Left ventricle myocardium inferior (tissue), 1 donor: ENCODE data around the gene MLXIP. TPM values are rescaled to one million over a fixed set of nuclear protein-coding genes. Genes with fewer than 3 reads are reported as not detected.

Source experiments
- DNase-seq: peaks from one replicate; pipeline ENCODE4 v3.0.0-alpha.2; 2020
- H3K27ac ChIP-seq: fragments of 200-600 bp; replicated peaks from 2 replicates; pipeline ENCODE4 v1.8.0; 2021
- H3K27me3 ChIP-seq: fragments of 200-600 bp; 2 replicates; pipeline ENCODE4 v1.8.0; 2021; ENCODE audit warnings: low read depth
- H3K36me3 ChIP-seq: fragments of 200-600 bp; 2 replicates; pipeline ENCODE4 v1.8.0; 2021
- H3K4me1 ChIP-seq: fragments of 200-600 bp; 2 replicates; pipeline ENCODE4 v1.8.0; 2021
- H3K4me3 ChIP-seq: fragments of 200-600 bp; 2 replicates; pipeline ENCODE4 v1.8.0; 2021; ENCODE audit warnings: mild to moderate bottlenecking, moderate library complexity
- H3K9me3 ChIP-seq: fragments of 200-600 bp; replicated peaks from 2 replicates; pipeline ENCODE4 v1.8.0; 2021
- intact Hi-C: fragments of 100-400 bp; cut with micrococcal nuclease; formaldehyde crosslinking; loops from one replicate; pipeline ENCODE4 v1.11.0; 2022
- total RNA-seq: library from RNA; stranded (reverse); fragmentation: NEBNext Ultra II Directional; extraction: Animal tissue kit (Norgen Biotek cat#: 25700); gene quantifications from one replicate; pipeline ENCODE4 v1.2.1, GENCODE V29; 2021
- TF ChIP-seq, protein P1 (sequence below): fragments of 200-600 bp; IDR thresholded peaks from 2 replicates; pipeline ENCODE4 v1.8.0; 2021; ENCODE audit warnings: antibody characterized with exemption, mild to moderate bottlenecking, borderline replicate concordance
- donor health status: DM: no; HTN: yes; CAD: no; lungs with severe emphysema.

Gene MLXIP
- total RNA-seq, 1 donor from 2014 or later = 16.7 TPM

DNA sequence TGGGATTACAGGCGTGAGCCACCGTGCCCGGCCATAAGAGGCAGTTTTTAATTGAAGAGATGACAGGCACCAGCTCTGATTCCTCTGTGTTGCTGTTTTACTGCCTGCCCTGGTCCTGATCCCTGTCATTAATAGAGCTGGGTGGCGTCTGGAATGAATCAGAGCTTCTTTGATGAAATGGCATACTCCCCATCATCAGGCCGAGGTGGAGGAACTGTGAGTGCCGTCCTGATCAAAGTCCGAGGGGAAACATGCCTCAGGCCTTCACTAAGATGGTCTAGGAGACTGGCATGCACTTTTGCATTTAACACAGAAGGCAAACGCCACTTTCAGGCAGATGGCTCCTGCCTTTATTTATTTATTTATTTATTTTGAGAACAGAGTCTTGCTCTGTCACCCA is 61.4 kb downstream of the MLXIP start:
- Histone ChIP-seq H3K27me3 (no peaks in the 10 kb centered on the region), H3K9me3 (no peaks in the 10 kb centered on the region), H3K27ac (no peak overlapping the region), H3K36me3 (peaks cover 72% of the 10 kb centered on the region), H3K4me3 (no peak overlapping the region), H3K4me1 (peaks cover 10% of the 10 kb centered on the region)
- intact Hi-C loops = no loop called here
- TF ChIP-seq, protein P1, sequence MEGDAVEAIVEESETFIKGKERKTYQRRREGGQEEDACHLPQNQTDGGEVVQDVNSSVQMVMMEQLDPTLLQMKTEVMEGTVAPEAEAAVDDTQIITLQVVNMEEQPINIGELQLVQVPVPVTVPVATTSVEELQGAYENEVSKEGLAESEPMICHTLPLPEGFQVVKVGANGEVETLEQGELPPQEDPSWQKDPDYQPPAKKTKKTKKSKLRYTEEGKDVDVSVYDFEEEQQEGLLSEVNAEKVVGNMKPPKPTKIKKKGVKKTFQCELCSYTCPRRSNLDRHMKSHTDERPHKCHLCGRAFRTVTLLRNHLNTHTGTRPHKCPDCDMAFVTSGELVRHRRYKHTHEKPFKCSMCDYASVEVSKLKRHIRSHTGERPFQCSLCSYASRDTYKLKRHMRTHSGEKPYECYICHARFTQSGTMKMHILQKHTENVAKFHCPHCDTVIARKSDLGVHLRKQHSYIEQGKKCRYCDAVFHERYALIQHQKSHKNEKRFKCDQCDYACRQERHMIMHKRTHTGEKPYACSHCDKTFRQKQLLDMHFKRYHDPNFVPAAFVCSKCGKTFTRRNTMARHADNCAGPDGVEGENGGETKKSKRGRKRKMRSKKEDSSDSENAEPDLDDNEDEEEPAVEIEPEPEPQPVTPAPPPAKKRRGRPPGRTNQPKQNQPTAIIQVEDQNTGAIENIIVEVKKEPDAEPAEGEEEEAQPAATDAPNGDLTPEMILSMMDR = no peak
- no peak for DNase-seq

DNA sequence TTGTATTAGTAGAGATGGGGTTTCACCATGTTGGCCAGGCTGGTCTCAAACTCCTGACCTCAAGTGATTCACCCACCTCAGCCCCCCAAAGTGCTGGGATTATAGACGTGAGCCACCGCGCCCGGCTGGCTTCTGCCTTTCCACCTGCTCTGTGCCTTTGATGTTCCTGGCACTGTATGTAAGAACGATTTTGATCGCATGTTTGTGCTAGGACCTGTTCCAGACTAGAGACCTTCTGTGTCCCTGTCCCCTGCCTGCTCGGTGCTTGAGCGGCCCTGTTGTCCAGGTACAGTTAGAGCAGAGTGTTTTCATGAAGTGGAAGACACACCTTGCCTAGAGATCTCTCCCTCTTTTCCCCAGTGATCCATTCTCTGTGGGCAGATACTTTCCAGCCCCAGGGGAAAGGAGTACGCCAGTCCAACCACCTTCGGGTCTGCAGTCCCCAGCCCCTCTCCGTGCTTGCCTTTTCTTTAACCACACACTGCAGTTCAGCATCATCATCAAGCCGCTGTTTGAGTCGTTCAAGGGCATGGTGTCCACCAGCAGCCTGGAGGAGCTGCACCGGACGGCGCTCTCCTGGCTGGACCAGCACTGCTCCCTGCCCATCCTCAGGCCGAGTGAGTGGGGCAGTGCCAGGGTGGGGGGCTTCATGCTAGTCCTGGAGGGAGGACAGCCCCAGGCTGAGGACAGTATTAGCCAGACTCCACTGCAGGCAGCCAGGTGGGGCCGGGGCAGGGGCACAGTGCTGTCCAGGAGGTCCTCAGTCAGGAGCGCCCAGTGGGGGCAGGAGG is 62.1 kb downstream of the MLXIP start:
- TF ChIP-seq, protein P1 = no peak
- Histone ChIP-seq H3K27ac (no peak overlapping the region), H3K36me3 (peaks cover 65% of the 10 kb centered on the region), H3K4me1 (peaks cover 10% of the 10 kb centered on the region), H3K4me3 (no peak overlapping the region), H3K27me3 (no peaks in the 10 kb centered on the region), H3K9me3 (no peaks in the 10 kb centered on the region)
- intact Hi-C loops = no loop called here
- no peak for DNase-seq

DNA sequence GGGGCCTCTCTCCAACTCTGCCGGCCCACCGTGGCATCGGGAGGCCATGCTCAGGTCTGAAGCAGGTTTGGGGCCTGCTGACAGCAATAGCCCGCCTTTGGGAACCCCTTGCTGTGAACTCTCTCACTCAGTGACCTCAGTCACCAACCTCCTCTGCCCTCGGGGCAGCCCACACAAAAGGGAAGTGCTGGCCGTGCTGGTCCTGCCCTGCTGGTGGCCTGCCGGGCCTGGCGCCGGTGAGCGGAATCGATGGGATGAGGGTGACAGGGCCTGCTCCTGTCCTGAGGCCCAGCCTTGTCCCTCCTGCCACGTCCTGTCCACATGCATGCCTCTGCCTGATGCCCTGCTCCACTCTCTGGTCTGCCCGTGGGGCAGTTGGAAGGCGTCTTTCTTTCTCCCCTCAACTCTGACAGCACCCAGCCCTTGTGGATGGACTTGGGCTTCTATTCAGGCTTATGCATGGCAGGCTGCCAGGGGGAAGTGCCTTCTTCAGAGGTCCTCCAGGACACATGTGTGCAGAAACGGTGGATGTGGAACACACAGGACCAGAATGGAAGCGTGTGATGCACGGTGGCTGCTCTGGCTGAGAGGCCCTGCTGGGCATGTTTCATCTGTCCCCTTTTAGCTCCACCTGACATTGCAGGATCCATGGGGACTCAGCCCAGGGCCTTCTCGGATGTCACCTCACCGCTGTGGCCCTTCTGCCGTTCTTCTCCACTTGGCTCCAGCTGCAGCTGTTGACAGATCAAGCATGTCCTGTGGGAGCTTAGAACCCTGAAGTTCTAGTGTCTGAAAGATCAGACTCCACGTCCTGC is 63.6 kb downstream of the MLXIP start:
- no peak overlapping the region for H3K27ac ChIP-seq
- no peaks in the 10 kb centered on the region for H3K27me3 ChIP-seq
- TF ChIP-seq, protein P1 = no peak
- H3K9me3 ChIP-seq = no peaks in the 10 kb centered on the region
- peaks cover 10% of the 10 kb centered on the region for H3K4me1 ChIP-seq
- H3K4me3 ChIP-seq = no peak overlapping the region
- DNase-seq = no peak
- intact Hi-C loops = no loop called here
- peaks cover 59% of the 10 kb centered on the region for H3K36me3 ChIP-seq

DNA sequence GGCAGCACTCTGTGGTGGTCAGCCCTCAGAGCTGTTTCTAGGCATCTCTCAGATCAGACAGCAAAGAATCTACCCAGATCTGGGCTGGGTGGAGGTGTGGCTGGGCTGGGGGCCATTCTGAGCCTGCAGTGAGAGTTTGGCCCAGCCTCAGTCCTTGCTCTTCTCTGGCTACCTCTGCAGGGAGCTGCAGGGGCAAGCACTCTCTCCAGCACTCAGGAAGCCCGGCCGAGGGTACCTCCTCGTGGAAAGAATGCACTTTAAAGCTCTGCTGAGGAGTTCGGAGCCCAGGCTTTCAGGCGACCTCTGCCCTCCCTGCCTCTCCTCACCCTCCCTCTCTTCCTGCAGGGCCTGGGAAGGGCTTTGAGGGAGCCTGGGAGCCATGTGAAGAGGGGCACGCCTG is 64.3 kb downstream of the MLXIP start:
- H3K4me1 ChIP-seq = peaks cover 10% of the 10 kb centered on the region
- no peak overlapping the region for H3K27ac ChIP-seq
- peaks cover 59% of the 10 kb centered on the region for H3K36me3 ChIP-seq
- intact Hi-C loops = no loop called here
- TF ChIP-seq, protein P1 = no peak
- H3K9me3 ChIP-seq = no peaks in the 10 kb centered on the region
- H3K4me3 ChIP-seq = no peak overlapping the region
- DNase-seq = no peak
- no peaks in the 10 kb centered on the region for H3K27me3 ChIP-seq

DNA sequence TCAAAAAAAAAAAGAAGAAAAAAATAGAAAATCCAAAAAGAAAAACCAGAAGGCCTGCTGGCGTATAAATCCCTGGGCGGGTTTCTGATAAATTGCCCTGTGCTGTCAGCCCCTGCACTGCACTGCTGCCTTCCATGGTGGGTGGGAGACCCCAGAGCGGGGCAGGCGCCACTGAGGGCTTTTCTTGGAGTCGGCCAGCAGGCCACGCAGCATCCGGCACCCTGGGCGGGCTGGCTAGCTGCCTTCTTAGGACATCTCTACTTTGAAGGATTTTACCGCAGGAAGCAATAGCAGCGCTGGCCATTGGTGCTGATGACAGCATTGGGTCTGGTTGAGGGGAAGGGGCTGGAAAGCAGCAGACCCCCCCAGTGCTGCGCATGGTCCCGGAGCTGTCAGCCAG is 66.3 kb downstream of the MLXIP start:
- Histone ChIP-seq H3K4me3 (no peak overlapping the region), H3K27ac (no peak overlapping the region), H3K9me3 (no peaks in the 10 kb centered on the region), H3K4me1 (peaks cover 10% of the 10 kb centered on the region), H3K27me3 (no peaks in the 10 kb centered on the region), H3K36me3 (peaks cover 42% of the 10 kb centered on the region)
- DNase-seq = no peak
- intact Hi-C loops = no loop called here
- TF ChIP-seq, protein P1 = no peak
